GM12891 (cell line): ENCODE data around the gene SNX30.
A peak's percentile ranks its signal among the peaks of the same experiment; 100 is the strongest.

Experiments
- DNase-seq: peaks from one replicate; pipeline ENCODE4 v3.0.0; 2011; ENCODE audit warnings: low spot score; ENCODE audit not compliant: insufficient read length
- FAIRE-seq: peaks from 2 replicates; lab custom pipeline; 2011; peaks lifted over from hg19 to GRCh38; lab: Jason Lieb, UNC
- PAX5 ChIP-seq: IDR thresholded peaks from 2 replicates; pipeline ENCODE4 v1.6.1; 2011; ENCODE audit warnings: low read length, moderate library complexity, mild to moderate bottlenecking; ENCODE audit not compliant: insufficient read depth, severe bottlenecking
- POLR2A ChIP-seq: IDR thresholded peaks from 2 replicates; pipeline ENCODE4 v1.6.1; 2011; ENCODE audit warnings: low read depth, low read length, control low read depth
- POLR2AphosphoS5 ChIP-seq: IDR thresholded peaks from 2 replicates; pipeline ENCODE4 v1.6.1; 2011; ENCODE audit warnings: low read depth, low read length, control low read depth
- POU2F2 ChIP-seq: IDR thresholded peaks from 2 replicates; pipeline ENCODE4 v1.6.1; 2011; ENCODE audit warnings: low read depth, mild to moderate bottlenecking, control low read depth, low read length, moderate library complexity
- SPI1 ChIP-seq: IDR thresholded peaks from 2 replicates; pipeline ENCODE4 v1.6.1; 2011; ENCODE audit warnings: low read depth, low read length, control low read depth
- TAF1 ChIP-seq: IDR thresholded peaks from 2 replicates; pipeline ENCODE4 v1.6.1; 2011; ENCODE audit warnings: low read depth, low read length, control low read depth

SNX30 gene

DNA sequence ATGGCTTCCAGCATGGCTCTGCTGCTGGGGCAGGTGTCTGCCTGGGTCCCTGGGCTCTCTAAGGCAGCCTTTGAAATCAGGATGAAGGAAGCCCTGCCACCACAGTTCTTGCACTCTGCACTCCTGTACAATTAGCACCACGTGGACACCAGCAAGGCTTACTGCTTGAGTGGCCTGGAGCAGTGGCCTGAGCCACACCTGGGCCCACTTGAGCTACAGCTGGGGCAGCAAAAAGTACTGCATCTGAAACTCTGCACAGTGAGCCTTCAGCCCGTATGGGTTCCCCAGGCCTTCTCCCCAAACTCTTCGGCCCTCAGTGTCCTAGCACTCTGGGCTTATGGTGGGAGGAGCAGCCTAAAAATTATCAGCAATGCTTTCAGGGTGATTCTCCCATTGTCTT lies 24.6 kb upstream of the SNX30 start:
- FAIRE-seq (peak; percentile 60), DNase-seq (no peak)
- TF ChIP-seq SPI1: no peak
- no peak for TF ChIP-seq POLR2A
- TF ChIP-seq POU2F2: no peak
- TF ChIP-seq TAF1: no peak
- no peak for TF ChIP-seq PAX5
- TF ChIP-seq POLR2AphosphoS5: no peak

DNA sequence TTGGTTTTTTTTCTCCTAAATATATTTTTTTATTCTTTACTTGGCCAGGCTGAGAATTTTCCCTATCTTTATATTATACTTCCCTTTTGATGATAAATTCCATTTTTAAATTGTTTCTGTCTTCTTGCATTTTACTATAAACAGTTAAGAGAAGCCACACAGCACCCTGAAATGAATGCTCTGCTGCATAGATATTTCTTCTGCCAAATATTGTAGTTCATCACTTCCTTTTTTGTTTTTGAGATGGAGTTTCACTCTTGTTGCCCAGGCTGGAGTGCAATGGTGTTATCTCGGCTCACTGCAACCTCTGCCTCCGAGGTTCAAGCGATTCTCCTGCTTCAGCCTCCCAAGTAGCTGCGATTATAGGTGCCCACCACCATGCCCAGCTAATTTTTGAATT lies 24.1 kb upstream of the SNX30 start:
- peak; percentile 81 for TF ChIP-seq SPI1
- TF ChIP-seq POU2F2: no peak
- DNase-seq: no peak
- FAIRE-seq: peak; percentile 26

GRCh38 chr9:112728401-112728800 lies 22.2 kb upstream of the SNX30 start:
- no peak for FAIRE-seq
- no peak for DNase-seq
- TF ChIP-seq TAF1 (no peak), SPI1 (no peak), POU2F2 (no peak), POLR2AphosphoS5 (no peak), PAX5 (no peak), POLR2A (no peak)

DNA sequence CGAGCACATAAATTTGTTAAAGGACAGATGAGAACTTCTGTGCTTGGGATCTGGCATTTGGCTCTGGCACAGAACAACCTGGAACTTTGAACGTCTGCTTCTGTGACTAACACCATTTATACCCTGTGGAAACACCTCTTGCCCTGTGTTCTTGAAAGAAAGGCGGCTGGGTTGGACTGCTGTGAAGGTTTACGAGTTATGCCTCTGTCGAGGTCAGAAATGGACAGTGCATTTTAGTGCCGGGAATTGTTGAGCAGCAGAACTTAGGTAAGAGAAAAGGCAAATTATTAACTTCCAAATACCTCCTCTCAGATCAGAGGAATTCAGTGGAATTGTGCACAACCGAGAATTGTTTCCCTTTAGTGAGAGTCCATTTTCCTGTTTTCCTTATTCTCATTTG lies 18.6 kb upstream of the SNX30 start:
- TF ChIP-seq SPI1 (no peak), POLR2AphosphoS5 (no peak), PAX5 (no peak), POU2F2 (no peak), TAF1 (no peak), POLR2A (no peak)
- FAIRE-seq (no peak), DNase-seq (no peak)

DNA sequence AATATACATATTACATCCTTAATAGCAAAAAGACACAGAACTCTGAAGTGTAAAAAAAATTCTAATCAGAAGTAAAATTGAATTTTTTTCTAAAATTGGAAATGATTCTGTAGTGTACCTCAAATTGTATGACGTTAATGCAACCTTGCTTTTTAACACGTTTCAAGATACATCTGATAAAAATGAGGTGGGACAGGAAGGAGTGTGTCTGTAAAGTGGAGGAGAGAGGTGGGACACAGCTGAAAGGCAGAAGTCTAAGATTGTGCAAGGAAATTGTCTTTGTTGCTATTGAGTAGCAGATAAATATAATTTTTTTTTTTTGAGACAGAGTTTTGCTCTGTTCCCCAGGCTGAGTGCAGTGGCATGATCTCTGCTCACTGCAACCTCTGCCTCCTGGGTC lies 15.7 kb upstream of the SNX30 start:
- DNase-seq: no peak
- no peak for FAIRE-seq
- TF ChIP-seq POU2F2 (no peak), PAX5 (no peak), SPI1 (no peak), TAF1 (no peak), POLR2AphosphoS5 (no peak), POLR2A (no peak)

- TF ChIP-seq PAX5 (no peak), SPI1 (no peak), POLR2AphosphoS5 (no peak), TAF1 (no peak), POLR2A (no peak), POU2F2 (no peak)
- no peak for DNase-seq
- no peak for FAIRE-seq
These were observed 7.2 kb upstream of the SNX30 start for GRCh38 chr9:112743216-112743836.

GRCh38 chr9:112744177-112744576 lies 6.4 kb upstream of the SNX30 start:
- FAIRE-seq: no peak

DNA sequence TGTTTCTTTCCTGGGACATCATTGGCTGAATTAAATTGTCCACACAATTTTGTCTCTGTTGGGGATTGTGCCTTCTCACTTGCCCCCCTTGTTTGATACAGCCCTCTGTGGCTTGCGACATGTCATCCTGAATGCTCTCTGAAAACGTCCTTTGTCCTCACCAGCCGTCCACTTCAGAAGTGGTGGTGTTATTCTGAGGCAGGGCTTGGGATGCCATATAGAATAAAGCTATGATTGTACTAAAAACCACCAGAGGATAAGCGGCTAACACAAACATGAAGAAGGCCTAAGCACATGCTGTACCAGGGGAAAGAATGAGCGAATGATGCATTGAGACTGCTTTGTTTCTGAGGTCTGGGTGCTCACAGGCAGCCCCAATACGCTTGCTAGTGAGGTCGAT lies 3.5 kb upstream of the SNX30 start:
- FAIRE-seq: no peak
- DNase-seq: no peak
- no peak for TF ChIP-seq POU2F2

More at GRCh38 chr9:112744177-112744576, 6.4 kb upstream of the SNX30 start:
- no peak for TF ChIP-seq TAF1
- no peak for TF ChIP-seq SPI1
- no peak for TF ChIP-seq PAX5
- TF ChIP-seq POLR2AphosphoS5: no peak
- TF ChIP-seq POU2F2: no peak
- TF ChIP-seq POLR2A: no peak
- DNase-seq: no peak

GRCh38 chr9:112750764-112751055 lies 150 bp downstream of the SNX30 start:
- FAIRE-seq (no peak), DNase-seq (no peak)
- TF ChIP-seq SPI1: no peak
- TF ChIP-seq PAX5: no peak
- TF ChIP-seq POU2F2: no peak
- no peak for TF ChIP-seq TAF1
- no peak for TF ChIP-seq POLR2AphosphoS5
- no peak for TF ChIP-seq POLR2A

DNA sequence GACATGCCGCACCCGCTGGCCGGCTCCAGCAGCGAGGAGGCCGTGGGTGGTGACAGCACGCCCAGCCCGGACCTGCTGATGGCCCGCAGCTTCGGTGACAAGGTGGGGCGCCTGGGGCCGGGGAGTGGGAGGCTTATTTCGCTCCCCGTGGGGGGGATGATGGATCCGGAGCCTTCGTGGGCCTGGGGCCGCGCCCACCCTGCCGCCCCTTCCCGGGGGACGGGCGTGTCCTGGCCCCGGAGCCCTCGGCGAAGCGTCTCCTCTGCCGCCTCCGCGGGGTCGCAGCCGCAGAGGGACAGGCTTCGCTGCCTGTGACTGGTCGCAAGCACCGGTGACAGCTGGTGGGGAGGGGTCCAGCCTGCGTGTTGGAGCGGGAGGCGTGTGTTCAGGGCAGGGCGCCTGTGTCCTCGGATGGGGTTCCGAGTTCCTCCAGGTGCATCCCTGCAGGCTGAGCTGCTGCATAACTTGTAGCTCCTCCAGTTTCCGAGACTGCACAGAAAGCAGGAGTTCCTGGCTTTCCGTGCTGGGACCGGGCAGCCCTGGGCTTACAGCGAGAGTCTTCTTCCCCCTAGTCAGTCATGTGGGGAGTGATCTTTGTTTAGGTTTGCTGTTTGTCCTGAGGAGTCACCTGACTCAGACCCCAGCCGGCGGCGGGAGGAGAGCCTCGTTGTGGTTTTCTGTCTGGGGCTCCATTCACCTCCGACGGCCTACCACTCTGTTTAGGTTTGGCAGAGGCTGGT lies 666 bp downstream of the SNX30 start:
- FAIRE-seq (peak; percentile 90), DNase-seq (peak; percentile 61)
- TF ChIP-seq TAF1: no peak
